Breast epithelium (tissue), 3 donors: ENCODE data around the gene ARHGAP9.

Experiments used
- POLR2A ChIP-seq: fragments of 450-650 bp; IDR thresholded peaks from one replicate; pipeline ENCODE4 v1.6.1; 2016; ENCODE audit warnings: antibody characterized with exemption, mild to moderate bottlenecking, moderate library complexity
- POLR2AphosphoS5 ChIP-seq, 3 donors: sonication (generic); formaldehyde crosslinking; IDR thresholded peaks; one replicate each; pipeline ENCODE4 v1.6.1; 2017; ENCODE audit warnings: antibody characterized with exemption in 3 of 3
- TF ChIP-seq, protein P1 (sequence below), 3 donors: fragments of 450-650 bp; IDR thresholded peaks; one replicate each; pipeline ENCODE4 v1.5.1; 2016 to 2017; ENCODE audit warnings: antibody characterized with exemption in 3 of 3, mild to moderate bottlenecking in 3 of 3, moderate library complexity in 3 of 3

DNA sequence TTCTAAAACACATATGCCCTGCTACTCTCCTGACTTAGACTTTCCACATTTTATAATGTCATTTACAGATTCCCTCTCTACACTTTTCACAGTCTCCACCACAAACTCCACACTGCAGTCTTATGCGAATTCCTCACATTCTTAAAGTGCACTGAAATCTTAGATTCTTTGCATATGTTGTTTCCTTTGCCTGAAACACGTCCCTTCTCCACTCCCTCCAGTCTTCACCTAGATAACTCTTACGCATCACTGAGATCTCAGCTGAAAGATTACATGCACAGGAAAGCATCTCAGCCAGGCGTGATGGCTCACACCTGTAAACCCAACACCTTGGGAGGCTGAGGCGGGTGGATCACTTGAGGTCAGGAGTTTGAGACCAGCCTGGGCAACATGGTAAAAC is 3.8 kb upstream of the ARHGAP9 start:
- no peak for TF ChIP-seq POLR2AphosphoS5 (IDR thresholded peaks at IDR 0.05)
- TF ChIP-seq POLR2A: no peak
- TF ChIP-seq, protein P1, sequence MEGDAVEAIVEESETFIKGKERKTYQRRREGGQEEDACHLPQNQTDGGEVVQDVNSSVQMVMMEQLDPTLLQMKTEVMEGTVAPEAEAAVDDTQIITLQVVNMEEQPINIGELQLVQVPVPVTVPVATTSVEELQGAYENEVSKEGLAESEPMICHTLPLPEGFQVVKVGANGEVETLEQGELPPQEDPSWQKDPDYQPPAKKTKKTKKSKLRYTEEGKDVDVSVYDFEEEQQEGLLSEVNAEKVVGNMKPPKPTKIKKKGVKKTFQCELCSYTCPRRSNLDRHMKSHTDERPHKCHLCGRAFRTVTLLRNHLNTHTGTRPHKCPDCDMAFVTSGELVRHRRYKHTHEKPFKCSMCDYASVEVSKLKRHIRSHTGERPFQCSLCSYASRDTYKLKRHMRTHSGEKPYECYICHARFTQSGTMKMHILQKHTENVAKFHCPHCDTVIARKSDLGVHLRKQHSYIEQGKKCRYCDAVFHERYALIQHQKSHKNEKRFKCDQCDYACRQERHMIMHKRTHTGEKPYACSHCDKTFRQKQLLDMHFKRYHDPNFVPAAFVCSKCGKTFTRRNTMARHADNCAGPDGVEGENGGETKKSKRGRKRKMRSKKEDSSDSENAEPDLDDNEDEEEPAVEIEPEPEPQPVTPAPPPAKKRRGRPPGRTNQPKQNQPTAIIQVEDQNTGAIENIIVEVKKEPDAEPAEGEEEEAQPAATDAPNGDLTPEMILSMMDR (IDR thresholded peaks at IDR 0.05): no peak
